HG02852 (cell line): ENCODE measurements around the gene ZFP14.

Source experiments
- ATAC-seq: cut with Tn5 transposase; IDR thresholded peaks from one replicate; pipeline ENCODE4 v1.9.1; 2021; ENCODE audit warnings: mild to moderate bottlenecking, moderate library complexity; ENCODE audit not compliant: unreplicated experiment

Gene ZFP14

DNA sequence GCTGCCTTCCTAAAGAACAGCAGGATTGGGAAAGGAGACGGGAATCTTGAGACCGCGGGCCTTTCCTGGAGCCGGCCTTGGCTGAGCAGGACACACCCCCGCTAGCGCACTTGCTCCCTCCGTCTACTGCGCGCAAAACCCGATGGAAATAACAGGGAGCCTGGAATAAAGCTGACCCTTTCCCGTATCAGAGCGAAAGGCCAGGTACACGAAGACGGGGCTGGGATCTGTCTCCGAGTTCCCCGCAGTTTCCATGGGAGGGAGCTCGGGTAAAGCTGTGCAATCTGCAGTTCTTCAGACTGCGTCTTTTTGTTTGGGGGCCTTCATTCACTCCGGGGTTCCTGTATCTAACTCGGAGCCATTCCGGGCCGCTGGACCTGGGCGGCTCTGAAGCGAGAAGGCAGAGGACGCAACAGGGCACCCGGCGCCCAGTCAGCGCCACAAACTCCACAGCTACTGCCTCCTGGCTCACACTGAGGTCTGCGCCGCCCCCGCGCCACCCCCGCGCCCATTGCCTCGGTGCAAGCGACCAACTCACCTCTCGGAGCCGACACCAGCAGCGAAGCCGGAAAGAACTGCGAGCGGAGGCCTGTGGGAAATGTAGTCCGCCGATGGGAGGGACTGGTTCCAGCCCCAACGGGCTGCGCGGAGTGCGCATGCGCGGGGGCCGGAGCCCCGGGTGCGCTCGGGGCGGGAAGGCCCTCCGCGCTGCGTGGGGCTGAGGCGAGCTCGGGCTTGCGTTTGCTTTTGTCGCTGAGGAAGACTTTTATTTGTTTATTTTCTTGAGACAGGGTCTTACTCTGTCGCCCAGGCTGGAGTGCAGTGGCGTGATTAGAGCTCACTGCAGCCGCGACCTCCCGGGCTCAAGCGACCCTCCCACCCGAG lies at the start of gene ZFP14:
Gene ZFP14, minus strand, starts transcription at position 577 of the 885 bp plus-strand sequence. CDS start 11,309 bp downstream, outside the sequence.
- ATAC-seq = peak; percentile 96

DNA sequence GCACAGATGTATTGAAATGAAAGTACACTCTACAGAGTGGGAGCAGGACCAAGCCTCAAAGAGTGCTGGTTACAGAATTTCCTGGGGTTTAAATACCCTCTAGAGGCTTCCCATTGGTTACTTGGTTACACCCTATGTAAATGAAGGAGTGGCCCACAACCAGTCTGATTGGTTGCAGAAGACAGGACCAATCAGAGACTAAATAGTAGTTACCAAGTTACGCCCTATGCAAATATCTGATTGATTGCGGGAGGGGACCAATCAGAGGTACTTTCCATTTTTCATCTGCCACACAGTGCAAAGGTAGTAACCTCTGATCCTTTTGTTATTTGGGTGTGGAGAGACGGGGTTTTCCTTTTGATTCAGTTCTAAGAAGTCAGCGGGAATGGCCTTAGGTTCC lies 44.9 kb upstream of the ZFP14 start:
- ATAC-seq = no peak

DNA sequence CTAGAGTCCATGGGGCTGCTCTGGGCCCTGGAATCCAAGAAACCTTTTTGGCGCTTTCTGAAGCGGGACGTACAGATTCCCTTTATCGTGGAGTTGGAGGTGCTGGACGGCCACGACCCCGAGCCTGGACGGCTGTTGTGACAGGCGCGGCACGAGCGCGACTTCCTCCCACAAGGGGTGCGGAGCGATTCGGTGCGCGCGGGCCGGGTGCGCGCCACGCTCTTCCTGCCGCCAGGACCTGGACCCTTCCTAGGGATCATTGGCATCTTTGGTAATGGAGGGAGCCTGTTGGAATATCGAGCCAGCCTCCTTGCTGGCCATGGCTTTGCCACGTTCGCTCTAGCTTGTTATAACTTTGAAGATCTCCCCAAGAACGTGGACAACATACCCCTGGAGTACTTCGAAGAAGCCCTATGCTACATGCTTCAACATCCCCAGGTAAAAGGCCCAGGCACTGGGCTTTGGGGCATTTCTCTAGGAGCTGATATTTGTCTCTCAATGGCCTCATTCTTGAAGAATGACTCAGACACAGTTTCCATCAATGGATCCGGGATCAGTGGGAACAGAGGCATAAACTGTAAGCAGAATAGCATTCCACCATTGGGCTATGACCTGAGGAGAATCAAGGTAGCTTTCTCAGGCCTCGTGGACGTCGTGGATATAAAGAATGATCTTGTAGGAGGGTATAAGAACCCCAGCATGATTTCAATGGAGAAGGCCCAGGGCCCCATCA lies 42.9 kb upstream of the ZFP14 start:
- no peak for ATAC-seq

DNA sequence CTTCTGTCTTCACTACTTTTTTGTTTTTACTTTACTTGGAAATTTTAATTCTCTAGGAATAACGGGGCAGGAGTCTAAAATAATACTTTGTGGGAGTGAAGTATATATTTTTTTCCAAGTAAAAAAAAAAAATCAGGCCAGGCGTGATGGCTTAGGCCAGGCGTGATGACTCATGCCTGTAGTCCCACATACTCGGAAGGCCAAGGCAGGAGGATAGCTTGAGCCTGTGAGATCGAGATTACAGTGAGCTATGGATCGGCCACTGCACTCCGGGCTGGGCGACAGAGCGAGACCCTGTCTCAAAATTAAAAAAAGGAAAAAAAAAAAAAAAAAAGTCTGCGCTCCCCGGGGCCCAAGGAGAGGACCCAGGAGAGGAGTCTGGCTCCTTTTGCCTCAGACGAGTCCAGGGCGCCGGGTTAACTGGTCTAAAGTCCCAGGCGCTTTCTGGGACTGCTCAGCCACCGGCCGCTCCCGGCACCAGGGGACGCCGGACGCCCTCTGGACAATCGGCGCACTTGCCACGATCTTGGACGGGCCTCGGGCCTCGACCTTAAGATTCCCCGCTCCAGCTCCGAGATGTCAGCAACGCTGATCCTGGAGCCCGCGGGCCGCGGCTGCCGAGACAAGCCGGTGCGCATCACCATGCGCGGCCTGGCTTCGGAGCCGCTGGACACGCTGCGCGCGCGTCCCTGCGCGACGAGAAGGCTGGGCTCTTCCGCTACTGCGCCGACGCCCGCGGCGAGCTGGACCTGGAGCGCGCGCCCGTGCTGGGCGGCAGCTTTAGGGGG lies 42.2 kb upstream of the ZFP14 start:
- no peak for ATAC-seq

DNA sequence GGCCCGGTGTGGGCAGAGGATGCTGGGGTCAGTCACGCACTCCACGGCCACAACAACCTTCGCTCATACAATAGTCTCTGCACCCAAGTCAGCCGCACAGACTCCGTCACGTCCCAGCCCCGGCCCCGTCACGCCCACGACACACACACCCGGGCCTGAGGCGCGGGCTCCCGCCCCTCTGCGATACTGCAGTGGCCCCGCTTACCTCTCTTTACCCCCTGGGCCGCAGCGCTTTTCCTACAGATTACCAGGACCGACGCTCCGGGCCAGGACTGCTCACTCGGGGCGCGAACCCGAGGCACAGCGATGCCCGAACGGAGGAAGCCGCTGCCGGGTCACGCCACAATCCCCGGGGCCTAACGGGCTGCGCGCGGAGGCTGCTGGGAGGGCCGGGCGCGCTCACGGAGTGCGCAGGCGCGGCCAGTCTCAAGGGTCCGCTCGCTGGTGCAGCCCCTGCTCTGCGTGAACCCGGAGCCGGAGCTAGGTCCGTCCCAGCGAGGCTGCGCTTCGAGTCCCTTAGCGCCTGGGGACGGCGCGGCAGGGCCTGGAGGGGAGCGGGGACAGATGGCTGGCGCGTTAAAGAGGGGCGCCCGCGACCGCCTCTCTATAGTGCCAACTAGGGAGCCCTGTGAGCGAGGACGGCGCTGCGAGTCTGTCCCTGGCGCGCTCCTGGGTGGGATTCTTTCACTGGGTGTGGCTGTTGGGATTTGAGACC lies 39.4 kb upstream of the ZFP14 start, which contains the start of gene ZFP82:
Gene ZFP82, minus strand, starts transcription at position 358 of the 715 bp plus-strand sequence. CDS start 8,855 bp downstream, outside the sequence.
- ATAC-seq = peak; percentile 85

DNA sequence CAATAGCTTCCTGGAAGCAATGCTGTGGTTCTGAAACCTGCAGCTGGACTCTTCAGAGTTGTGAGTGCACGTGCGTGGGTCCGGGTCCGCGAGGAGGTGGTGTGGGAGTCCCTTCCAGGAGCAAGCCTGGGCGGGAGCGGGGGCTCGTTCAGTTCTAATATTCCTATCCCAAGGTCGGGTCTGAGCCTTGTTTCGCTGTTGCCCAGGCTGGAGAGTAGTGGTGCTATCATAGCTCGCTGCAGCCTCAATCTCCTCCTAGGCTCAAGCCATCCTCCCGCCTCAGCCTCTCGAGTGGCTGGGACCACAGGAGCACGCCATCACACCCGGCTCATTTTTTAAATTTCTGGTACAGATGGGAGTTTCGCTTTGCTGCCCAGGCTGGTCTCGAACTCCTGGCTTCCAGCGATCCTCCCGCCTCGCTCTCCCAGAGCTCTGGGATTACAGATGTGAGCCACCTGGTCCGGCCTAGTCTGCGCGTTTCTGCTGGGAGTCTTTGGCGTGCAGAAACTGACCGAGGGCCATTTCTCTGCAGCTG lies 38.8 kb upstream of the ZFP14 start:
- ATAC-seq = no peak

DNA sequence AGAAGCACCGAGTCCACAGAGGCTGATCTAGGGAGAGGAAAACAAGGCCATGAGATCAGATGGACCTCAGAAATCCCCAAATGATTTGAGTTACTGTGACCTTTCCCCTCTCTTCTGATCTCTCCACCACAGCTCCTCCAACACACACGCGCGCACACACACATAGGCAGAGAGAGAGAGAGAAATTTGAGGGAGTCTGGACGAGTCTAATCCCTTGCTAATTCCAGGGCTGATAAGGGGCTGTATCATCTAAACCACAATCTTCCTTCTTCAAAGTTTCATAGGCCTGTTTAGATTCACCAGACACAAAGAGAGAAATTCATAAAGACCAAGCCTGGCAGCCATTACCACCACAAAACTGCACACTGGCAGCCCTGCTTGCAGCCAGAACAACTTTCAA lies 30.8 kb upstream of the ZFP14 start:
- no peak for ATAC-seq

DNA sequence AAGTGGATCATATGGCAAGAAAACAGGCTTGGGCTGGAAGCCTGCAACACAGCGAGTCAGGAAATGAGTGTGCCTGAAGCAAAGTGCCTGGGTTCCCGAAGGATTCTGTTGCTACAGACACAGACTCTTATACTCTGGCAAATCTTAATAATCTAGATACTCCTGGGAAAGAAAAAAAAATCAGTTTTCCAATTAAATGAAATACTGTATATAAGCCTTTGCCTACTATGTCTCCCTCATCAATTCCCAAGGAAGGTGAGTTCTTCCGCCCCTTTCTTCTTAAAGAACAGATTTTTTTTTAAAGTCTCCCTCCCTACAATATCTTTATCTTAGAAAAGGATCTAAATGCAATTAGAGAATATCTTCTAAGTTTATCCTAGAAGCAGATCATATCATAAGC lies 29.1 kb upstream of the ZFP14 start:
- no peak for ATAC-seq

DNA sequence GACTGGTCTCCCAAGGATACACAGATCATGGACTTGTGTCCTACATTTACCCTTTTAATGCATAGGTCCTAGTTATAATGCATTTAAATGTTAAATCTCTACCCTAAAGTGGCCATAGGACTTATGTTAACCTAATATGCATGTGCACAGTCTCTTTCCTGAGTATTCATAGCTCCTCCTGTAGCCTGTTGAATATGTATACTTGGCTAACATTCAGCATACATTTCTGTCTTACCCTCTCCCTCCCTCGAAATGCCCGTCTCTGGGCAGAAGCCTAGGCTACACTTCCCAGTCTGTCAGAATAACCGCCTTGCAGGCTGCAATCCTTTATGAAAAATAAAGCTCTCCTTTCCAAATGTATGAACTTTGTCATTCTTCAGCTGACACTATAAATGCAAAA lies 25.5 kb upstream of the ZFP14 start:
- no peak for ATAC-seq

DNA sequence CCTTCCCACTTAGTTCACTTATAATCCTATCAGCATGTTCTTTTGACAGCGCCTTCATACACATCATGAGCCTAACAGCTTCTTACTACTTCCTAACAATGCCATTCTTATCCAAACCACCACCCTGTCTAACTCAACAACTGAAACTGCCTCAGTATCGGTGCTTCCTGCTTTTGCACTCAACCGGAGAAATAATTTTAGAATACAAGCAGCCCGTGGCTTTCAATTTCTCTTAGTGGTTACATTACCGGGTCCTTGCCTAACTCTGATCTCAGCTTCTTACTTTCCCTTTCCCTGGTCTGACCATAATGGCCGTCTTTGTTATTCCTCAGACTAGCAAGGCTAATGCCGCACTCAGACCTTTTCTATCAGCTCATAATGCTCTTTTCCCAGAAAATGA lies 22.5 kb upstream of the ZFP14 start:
- no peak for ATAC-seq

DNA sequence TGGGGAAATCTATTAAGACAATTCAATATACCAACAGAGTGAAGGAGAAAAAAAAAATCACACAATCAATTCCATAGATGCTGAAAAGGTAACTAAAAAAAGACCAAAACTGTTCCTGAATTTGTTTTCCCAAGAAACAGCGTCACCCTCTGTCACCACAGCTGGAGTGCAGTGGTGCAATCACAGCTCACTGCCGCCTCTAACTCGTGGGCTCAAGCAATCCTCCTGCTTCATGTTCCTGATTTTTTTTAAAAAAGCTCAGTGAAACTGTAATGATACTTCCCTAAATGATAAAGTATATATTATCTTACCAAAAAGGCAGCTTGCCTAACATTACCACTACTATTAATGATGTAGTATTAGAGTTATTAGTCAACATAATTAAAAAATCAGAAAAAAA lies 19.6 kb upstream of the ZFP14 start:
- ATAC-seq = no peak

DNA sequence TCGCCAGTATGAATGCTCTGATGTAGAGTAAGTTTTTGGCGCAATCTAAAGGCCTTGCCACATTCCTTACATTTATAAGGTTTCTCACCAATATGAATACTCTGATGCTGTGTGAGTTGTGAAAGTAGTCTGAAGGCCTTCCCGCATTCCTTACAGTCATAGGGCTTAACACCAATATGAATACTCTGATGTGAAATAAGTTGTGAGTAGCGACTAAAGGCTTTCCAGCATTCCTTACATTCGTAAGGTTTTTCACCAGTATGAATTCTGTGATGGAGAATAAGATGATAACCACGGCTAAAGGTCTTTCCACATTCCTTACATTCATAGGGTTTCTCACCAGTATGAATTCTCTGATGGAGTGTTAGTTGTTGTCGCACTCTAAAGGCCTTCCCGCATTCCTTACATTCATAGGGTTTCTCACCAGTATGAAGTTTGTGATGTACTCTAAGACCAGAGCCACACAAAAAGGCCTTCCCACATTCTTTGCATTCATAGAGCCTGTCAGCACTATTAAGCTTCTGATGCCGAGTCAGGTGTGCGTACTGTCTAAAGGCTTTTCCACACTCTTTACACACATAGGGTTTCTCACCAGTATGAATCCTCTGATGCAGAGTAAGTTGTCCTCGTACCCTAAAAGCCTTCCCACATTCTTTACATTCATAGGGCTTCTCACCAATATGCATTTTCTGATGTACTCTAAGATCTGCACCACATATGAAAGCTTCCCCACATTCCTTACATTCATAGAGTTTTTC lies 14.1 kb upstream of the ZFP14 start:
- no peak for ATAC-seq

DNA sequence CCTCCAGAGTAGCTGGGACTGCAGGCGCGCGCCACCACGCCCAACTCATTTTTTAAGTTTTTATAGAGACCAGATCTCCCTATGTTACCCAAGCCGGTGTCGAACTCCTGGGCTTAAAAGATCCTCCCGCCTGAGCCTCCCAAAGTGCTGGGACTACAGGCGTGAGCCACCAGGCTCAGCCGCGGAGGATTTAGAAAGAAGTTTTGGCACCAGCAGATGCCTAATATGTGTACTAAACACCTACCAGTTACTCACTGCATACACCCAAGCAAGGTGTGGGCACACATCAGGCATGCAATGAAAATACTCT lies 464 bp upstream of the ZFP14 start:
- no peak for ATAC-seq

DNA sequence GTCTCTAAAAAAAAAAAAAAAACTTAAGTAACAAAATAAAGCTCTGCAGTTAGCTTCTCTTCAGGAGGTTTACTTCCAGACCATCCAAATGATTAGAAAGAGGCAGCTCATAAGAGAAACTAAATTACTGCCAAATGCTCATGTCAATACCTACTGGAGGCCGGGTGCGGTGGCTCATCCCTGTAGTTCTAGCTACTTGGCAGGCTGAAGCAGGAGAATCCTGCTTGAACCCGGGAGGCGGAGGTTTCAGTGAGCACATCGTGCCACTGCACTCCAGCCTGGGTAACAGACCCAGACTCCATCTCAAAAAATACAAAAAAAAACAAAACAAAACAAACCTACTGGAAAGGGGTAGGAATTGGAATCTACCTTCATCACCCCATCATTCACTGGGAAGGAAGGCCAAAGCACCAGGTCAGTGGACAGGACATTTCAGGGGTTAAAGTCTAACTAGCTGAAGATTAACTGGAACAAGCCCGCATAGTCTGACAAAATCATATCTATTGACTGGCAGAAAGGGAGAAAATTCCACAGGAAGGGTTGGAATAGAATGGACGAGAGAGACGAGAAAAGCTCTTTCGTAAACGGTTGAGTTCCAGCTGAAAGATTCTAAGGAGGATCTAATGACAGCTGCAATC lies 1.3 kb downstream of the ZFP14 start:
- ATAC-seq = no peak

DNA sequence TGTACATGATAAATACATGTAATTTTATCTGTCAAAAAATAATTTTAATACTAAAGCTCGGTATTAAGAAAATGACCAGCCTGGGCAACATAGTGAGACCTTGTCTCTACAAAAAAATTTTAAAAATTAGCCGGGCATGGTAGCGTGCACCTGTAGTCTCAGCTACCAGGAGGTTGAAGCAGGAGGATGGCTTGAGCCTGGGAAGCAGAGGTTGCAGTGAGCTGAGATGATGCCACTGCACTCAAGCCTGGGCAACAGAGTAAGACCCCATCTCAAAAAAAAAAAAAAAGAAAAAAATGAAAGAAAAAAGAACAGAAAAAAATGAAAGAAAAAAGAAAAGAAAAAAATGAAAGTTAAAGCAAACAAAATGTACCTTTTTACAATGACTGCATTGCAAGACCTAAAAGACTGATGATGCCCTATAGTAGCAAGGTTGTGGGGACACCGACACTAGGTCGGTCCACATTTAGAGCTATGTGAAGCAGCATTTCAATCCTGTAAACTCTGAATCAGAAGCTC lies 5.3 kb downstream of the ZFP14 start:
- no peak for ATAC-seq

DNA sequence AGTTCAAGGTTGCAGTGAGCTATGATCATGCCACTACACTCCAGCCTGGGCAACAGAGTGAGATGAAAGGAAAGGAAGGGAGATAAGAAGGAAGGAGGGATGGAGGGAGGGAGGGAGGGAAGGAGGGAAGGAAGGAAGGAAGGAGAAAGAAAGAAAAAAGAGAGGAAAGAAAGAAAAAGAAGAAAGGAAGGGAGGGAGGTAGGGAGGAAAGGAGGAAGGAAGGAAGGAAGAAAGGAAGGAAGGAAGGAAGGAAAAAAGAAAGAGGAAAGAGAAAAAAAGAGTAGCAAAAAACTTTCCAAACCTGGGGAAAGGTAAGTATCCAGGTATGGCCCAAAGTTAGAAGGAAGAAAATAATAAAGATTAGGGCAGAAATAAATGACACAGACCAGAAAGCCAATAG lies 7.1 kb downstream of the ZFP14 start:
- no peak for ATAC-seq

DNA sequence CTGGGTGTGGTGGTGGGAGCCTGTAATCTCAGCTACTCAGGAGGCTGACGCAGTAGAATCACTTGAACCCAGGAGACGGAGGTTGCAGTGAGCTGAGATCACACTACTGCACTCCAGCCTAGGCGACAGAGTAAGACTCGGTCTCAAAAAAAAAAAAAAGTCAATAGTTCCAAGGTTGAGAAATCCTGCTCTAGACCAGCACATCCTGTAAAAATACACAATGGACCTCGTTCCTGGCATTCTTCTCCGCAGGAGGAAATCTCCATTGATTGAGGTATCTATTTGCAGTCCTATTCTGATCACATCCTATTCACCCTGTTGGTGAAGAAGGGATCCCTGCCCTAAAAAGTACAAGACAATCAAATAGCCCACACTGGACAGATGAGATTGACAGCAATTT lies 15.2 kb downstream of the ZFP14 start:
- no peak for ATAC-seq

DNA sequence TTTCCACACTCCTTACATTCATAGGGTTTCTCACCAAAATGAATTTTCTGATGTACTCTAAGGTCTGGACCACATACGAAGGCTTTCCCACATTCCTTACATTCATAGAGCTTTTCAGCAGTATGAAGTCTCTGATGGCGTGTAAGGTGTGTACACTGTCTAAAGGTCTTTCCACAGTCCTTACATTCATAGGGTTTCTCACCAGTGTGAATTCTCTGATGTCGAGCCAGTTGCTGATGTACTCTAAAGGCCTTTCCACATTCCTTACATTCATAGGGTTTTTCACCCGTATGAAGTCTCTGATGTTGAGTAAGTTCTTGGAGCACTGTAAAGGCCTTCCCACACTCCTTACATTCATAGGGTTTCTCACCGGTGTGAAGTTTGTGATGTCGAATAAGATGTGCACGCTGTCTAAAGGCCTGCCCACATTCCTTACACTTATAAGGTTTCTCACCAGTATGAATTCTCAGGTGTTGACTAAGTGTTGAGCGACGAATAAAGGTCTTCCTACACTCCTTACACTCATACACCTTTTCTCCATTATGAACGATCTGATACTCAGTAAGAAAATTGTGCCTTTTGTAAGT lies 38.1 kb downstream of the ZFP14 start:
- no peak for ATAC-seq
